ENCODE data around the gene UQCR10. TPM values are rescaled to one million over a fixed set of nuclear protein-coding genes. Genes with fewer than 3 reads are reported as not detected.

Gene UQCR10
- total RNA-seq, 1 experiment from 2014 or later = 74.1 TPM

- H3K4me1 ChIP-seq (ENCODE audit: low read length) = no peaks in the 10 kb centered on the region
- H3K9ac ChIP-seq (ENCODE audit: low read length) = no peak overlapping the region
- no peak overlapping the region for H3K4me3 ChIP-seq (ENCODE audit: low read length)
- H3K79me2 ChIP-seq (ENCODE audit: low read length) = no peaks in the 10 kb centered on the region
- no peaks in the 10 kb centered on the region for H4K20me1 ChIP-seq (ENCODE audit: insufficient read depth, low read depth, low read length)
- no peak overlapping the region for H3K27ac ChIP-seq (ENCODE audit: low read length)
- no peaks in the 10 kb centered on the region for H3K36me3 ChIP-seq (ENCODE audit: insufficient read depth, low read length)
- no peak overlapping the region for H2AFZ ChIP-seq (ENCODE audit: low read length)
- H3K27me3 ChIP-seq (ENCODE audit: low read length) = no peaks in the 10 kb centered on the region
- no peaks in the 10 kb centered on the region for H3K9me3 ChIP-seq (ENCODE audit: low read length)
- H3K9me2 ChIP-seq (replicated peaks; ENCODE audit: insufficient read depth, low read length) = no peaks in the 10 kb centered on the region
- no peak for DNase-seq
- no peak overlapping the region for H3K4me2 ChIP-seq (ENCODE audit: low read depth, low read length, poor library complexity, severe bottlenecking)
Observed at GRCh38 chr22:29740216-29740615, 27.0 kb upstream of the UQCR10 start.

GRCh38 chr22:29741926-29742325, 25.2 kb upstream of the UQCR10 start:
- Histone ChIP-seq H3K79me2 (ENCODE audit: low read length) (no peaks in the 10 kb centered on the region), H3K9me2 (replicated peaks; ENCODE audit: insufficient read depth, low read length) (no peaks in the 10 kb centered on the region), H2AFZ (ENCODE audit: low read length) (no peak overlapping the region), H3K9me3 (ENCODE audit: low read length) (no peaks in the 10 kb centered on the region), H3K27ac (ENCODE audit: low read length) (no peak overlapping the region), H3K4me3 (ENCODE audit: low read length) (no peak overlapping the region), H3K36me3 (ENCODE audit: insufficient read depth, low read length) (no peaks in the 10 kb centered on the region), H3K4me1 (ENCODE audit: low read length) (no peaks in the 10 kb centered on the region), H3K27me3 (ENCODE audit: low read length) (no peaks in the 10 kb centered on the region), H4K20me1 (ENCODE audit: insufficient read depth, low read depth, low read length) (no peaks in the 10 kb centered on the region), H3K4me2 (ENCODE audit: low read depth, low read length, poor library complexity, severe bottlenecking) (no peak overlapping the region), H3K9ac (ENCODE audit: low read length) (no peak overlapping the region)
- DNase-seq = no peak

GRCh38 chr22:29742326-29742725, 24.8 kb upstream of the UQCR10 start:
- Histone ChIP-seq H3K4me2 (ENCODE audit: low read depth, low read length, poor library complexity, severe bottlenecking) (no peak overlapping the region), H3K9ac (ENCODE audit: low read length) (no peak overlapping the region), H3K27me3 (ENCODE audit: low read length) (no peaks in the 10 kb centered on the region), H3K79me2 (ENCODE audit: low read length) (no peaks in the 10 kb centered on the region), H4K20me1 (ENCODE audit: insufficient read depth, low read depth, low read length) (no peaks in the 10 kb centered on the region), H2AFZ (ENCODE audit: low read length) (no peak overlapping the region), H3K9me3 (ENCODE audit: low read length) (no peaks in the 10 kb centered on the region), H3K4me3 (ENCODE audit: low read length) (no peak overlapping the region), H3K9me2 (replicated peaks; ENCODE audit: insufficient read depth, low read length) (no peaks in the 10 kb centered on the region), H3K4me1 (ENCODE audit: low read length) (no peaks in the 10 kb centered on the region), H3K27ac (ENCODE audit: low read length) (no peak overlapping the region), H3K36me3 (ENCODE audit: insufficient read depth, low read length) (no peaks in the 10 kb centered on the region)
- DNase-seq = no peak

- DNase-seq = no peak
- Histone ChIP-seq H3K4me3 (ENCODE audit: low read length) (no peak overlapping the region), H3K4me2 (ENCODE audit: low read depth, low read length, poor library complexity, severe bottlenecking) (no peak overlapping the region), H3K9me3 (ENCODE audit: low read length) (no peaks in the 10 kb centered on the region), H3K4me1 (ENCODE audit: low read length) (no peaks in the 10 kb centered on the region), H4K20me1 (ENCODE audit: insufficient read depth, low read depth, low read length) (no peaks in the 10 kb centered on the region), H2AFZ (ENCODE audit: low read length) (no peak overlapping the region), H3K79me2 (ENCODE audit: low read length) (no peaks in the 10 kb centered on the region), H3K9me2 (replicated peaks; ENCODE audit: insufficient read depth, low read length) (no peaks in the 10 kb centered on the region), H3K27me3 (ENCODE audit: low read length) (no peaks in the 10 kb centered on the region), H3K36me3 (ENCODE audit: insufficient read depth, low read length) (no peaks in the 10 kb centered on the region), H3K9ac (ENCODE audit: low read length) (no peak overlapping the region), H3K27ac (ENCODE audit: low read length) (no peak overlapping the region)
Observed at GRCh38 chr22:29744902-29745301, 22.3 kb upstream of the UQCR10 start.

DNA sequence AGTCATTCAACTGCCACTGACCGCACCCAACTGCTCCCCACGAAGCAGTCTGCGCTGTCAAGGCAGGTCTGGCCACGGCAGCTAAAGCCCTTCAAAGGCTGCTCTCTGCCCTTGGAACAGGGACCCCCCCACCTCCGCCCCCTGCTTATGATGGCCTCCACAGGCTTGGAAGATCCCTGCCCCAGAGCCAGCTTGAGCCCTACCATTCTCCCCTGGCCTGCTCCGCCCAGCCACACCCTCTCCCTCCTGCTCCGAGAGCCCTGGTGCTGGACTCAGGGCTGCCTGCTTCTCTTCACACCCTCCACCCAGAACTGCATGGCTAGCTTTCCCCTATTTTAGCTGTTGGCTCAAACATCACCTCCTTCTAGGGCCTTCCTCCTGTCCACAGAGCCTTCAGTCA, 19.3 kb upstream of the UQCR10 start:
- H3K4me1 ChIP-seq (ENCODE audit: low read length) = no peaks in the 10 kb centered on the region
- H3K36me3 ChIP-seq (ENCODE audit: insufficient read depth, low read length) = no peaks in the 10 kb centered on the region
- H4K20me1 ChIP-seq (ENCODE audit: insufficient read depth, low read depth, low read length) = no peaks in the 10 kb centered on the region
- H3K4me3 ChIP-seq (ENCODE audit: low read length) = no peak overlapping the region
- no peaks in the 10 kb centered on the region for H3K9me2 ChIP-seq (replicated peaks; ENCODE audit: insufficient read depth, low read length)
- no peak for DNase-seq
- no peak overlapping the region for H3K9ac ChIP-seq (ENCODE audit: low read length)
- no peaks in the 10 kb centered on the region for H3K79me2 ChIP-seq (ENCODE audit: low read length)
- H3K9me3 ChIP-seq (ENCODE audit: low read length) = no peaks in the 10 kb centered on the region
- H3K27ac ChIP-seq (ENCODE audit: low read length) = no peak overlapping the region
- no peak overlapping the region for H2AFZ ChIP-seq (ENCODE audit: low read length)
- no peak overlapping the region for H3K4me2 ChIP-seq (ENCODE audit: low read depth, low read length, poor library complexity, severe bottlenecking)
- no peaks in the 10 kb centered on the region for H3K27me3 ChIP-seq (ENCODE audit: low read length)

GRCh38 chr22:29748248-29748893, 18.8 kb upstream of the UQCR10 start:
- Histone ChIP-seq H3K9ac (ENCODE audit: low read length) (no peak overlapping the region), H3K4me2 (ENCODE audit: low read depth, low read length, poor library complexity, severe bottlenecking) (no peak overlapping the region), H3K9me3 (ENCODE audit: low read length) (no peaks in the 10 kb centered on the region), H2AFZ (ENCODE audit: low read length) (no peak overlapping the region), H3K27ac (ENCODE audit: low read length) (no peak overlapping the region), H4K20me1 (ENCODE audit: insufficient read depth, low read depth, low read length) (no peaks in the 10 kb centered on the region), H3K4me1 (ENCODE audit: low read length) (no peaks in the 10 kb centered on the region), H3K9me2 (replicated peaks; ENCODE audit: insufficient read depth, low read length) (no peaks in the 10 kb centered on the region), H3K79me2 (ENCODE audit: low read length) (no peaks in the 10 kb centered on the region), H3K36me3 (ENCODE audit: insufficient read depth, low read length) (no peaks in the 10 kb centered on the region), H3K4me3 (ENCODE audit: low read length) (no peak overlapping the region), H3K27me3 (ENCODE audit: low read length) (no peaks in the 10 kb centered on the region)
- DNase-seq = no peak

DNA sequence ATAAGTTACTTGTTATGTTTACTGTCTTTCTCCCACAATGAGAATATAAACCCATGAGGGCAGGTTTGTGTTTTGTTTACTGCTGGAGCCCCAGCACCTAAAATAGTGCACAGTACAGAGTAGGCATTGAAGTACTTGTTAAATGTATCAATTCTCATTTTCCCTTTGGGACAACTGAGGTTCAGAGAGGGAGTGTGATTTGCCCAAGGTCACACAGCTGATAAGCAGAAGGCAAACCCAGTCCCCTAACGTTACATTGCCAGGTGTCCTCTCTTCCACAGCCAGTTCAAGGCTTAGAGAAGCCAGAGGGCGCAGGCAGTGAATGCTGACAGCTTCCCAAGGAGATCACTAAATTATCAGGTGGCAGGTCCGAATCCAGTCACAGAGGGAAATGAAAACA, 17.1 kb upstream of the UQCR10 start:
- Histone ChIP-seq H3K79me2 (ENCODE audit: low read length) (no peaks in the 10 kb centered on the region), H3K9me3 (ENCODE audit: low read length) (no peaks in the 10 kb centered on the region), H3K9ac (ENCODE audit: low read length) (no peak overlapping the region), H3K36me3 (ENCODE audit: insufficient read depth, low read length) (no peaks in the 10 kb centered on the region), H3K27ac (ENCODE audit: low read length) (no peak overlapping the region), H3K4me3 (ENCODE audit: low read length) (no peak overlapping the region), H3K4me2 (ENCODE audit: low read depth, low read length, poor library complexity, severe bottlenecking) (no peak overlapping the region), H4K20me1 (ENCODE audit: insufficient read depth, low read depth, low read length) (no peaks in the 10 kb centered on the region), H3K4me1 (ENCODE audit: low read length) (no peaks in the 10 kb centered on the region), H3K27me3 (ENCODE audit: low read length) (no peaks in the 10 kb centered on the region), H2AFZ (ENCODE audit: low read length) (no peak overlapping the region), H3K9me2 (replicated peaks; ENCODE audit: insufficient read depth, low read length) (no peaks in the 10 kb centered on the region)
- DNase-seq = no peak

DNA sequence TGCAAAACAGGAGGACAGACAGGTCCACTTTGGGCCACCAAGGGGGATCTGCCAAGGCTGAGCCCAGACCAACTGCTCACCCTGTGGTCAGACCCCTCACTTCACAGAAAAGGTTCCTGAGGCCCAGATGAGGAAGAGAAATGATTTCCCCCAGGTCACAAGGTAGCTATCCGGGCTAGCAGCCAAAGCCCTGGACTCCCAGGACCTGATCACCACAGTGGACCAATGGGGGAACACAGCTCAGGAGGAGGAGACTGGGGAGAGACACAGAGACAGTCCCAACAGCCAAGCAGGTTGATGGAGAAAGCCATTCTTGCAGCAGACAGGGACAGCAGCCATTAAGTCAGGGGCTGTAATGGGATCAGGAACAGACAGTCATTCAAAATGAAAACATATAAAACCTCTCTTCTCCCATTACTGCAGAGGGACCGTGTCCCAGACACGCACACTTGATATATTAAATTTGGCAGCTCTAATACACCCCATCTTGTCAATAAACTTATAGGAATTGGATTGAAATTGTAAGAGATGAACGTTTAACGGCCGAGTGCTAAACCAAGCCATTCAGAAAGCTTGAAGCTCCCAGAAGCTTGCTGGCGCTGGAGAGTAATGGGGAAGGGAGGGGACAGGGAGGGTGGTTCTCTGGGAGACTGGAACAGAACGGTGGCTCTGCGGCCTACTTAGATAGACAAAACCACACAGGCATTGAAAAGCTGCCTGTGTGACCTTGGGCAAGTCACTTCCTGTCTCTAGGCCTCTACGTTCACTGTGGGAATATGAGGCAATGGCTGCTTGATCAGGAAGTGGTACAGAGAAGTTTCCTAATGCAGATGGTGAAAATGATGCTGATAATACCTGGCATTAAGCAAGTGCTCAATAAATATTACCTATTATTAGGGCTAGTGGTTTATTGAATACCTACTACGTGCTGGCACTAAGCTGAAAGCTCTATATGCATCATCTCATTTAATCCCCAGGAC, 16.3 kb upstream of the UQCR10 start:
- H3K79me2 ChIP-seq (ENCODE audit: low read length) = no peaks in the 10 kb centered on the region
- H3K27ac ChIP-seq (ENCODE audit: low read length) = no peak overlapping the region
- no peak overlapping the region for H3K9ac ChIP-seq (ENCODE audit: low read length)
- H3K4me3 ChIP-seq (ENCODE audit: low read length) = no peak overlapping the region
- no peak overlapping the region for H3K4me2 ChIP-seq (ENCODE audit: low read depth, low read length, poor library complexity, severe bottlenecking)
- no peak for DNase-seq
- no peaks in the 10 kb centered on the region for H3K9me3 ChIP-seq (ENCODE audit: low read length)
- H3K9me2 ChIP-seq (replicated peaks; ENCODE audit: insufficient read depth, low read length) = no peaks in the 10 kb centered on the region
- no peaks in the 10 kb centered on the region for H3K4me1 ChIP-seq (ENCODE audit: low read length)
- no peaks in the 10 kb centered on the region for H3K27me3 ChIP-seq (ENCODE audit: low read length)
- H4K20me1 ChIP-seq (ENCODE audit: insufficient read depth, low read depth, low read length) = no peaks in the 10 kb centered on the region
- H2AFZ ChIP-seq (ENCODE audit: low read length) = no peak overlapping the region
- no peaks in the 10 kb centered on the region for H3K36me3 ChIP-seq (ENCODE audit: insufficient read depth, low read length)

Measured in Karpas-422 (cell line).